M059J (cell line): Measurements from ENCODE around the gene PLA2R1. TPM values are rescaled to one million over a fixed set of nuclear protein-coding genes. Genes with fewer than 3 reads are reported as not detected.

Experiments
- DNase-seq: peaks from one replicate; pipeline ENCODE4 v3.0.0-alpha.2; 2012; ENCODE audit warnings: low read depth
- total RNA-seq: library from RNA; depleted of rRNA; stranded (reverse); fragments of >200 nt; shearing (Covaris generic); gene quantifications from 2 replicates; pipeline ENCODE4 v1.2.3, GENCODE V29; 2014

PLA2R1 gene
- total RNA-seq, 1 experiment from 2014 or later = 1.8 TPM

DNA sequence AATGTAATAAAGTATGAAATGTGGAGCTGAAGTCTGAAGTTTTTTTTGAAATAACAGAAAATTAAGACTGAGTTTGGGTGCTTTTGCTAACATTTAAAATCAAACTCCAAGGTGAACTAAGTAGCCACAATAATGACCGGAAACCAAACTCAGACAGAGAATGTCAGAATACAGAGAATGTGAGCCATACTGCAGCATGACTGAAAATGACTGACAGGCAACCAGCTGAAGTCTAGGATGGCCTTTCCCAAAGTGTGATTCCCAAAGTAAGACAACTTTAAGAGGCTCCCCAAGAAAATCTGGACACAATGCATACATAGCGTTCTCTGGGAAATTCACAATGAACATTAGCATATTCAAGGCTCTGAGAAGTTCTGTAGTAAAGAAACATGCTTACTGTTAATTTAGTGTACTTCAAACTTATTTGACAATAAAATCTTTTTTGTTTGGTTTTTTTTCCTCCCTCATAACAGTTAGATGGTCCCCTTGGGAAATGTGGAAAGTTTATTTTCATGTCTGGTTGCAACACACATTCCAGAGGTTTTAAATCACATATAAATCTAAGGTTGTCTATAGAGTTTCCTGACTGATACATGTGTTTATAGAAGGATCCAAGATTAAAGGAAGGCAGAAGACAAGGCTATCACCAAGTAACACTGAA, 28.6 kb downstream of the PLA2R1 start:
- DNase-seq = peak; percentile 82

DNA sequence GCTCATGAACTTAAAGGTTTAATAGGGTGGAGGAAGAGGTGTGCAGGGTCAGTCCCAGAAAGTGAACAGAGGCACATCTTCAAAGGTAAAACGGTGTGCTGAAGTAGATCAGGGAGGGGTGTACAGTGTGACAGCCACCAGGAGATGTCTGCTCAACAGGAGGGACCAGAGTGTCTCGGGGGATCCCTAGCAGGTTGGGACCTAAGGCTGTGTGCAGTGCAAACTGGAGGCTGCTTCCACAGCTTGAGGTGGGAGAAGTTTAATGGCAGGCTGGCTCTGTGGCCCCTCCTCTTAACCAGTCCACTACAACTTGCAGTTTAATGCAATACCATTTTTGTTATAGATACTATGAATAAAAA, 33.2 kb downstream of the PLA2R1 start:
- no peak for DNase-seq

DNA sequence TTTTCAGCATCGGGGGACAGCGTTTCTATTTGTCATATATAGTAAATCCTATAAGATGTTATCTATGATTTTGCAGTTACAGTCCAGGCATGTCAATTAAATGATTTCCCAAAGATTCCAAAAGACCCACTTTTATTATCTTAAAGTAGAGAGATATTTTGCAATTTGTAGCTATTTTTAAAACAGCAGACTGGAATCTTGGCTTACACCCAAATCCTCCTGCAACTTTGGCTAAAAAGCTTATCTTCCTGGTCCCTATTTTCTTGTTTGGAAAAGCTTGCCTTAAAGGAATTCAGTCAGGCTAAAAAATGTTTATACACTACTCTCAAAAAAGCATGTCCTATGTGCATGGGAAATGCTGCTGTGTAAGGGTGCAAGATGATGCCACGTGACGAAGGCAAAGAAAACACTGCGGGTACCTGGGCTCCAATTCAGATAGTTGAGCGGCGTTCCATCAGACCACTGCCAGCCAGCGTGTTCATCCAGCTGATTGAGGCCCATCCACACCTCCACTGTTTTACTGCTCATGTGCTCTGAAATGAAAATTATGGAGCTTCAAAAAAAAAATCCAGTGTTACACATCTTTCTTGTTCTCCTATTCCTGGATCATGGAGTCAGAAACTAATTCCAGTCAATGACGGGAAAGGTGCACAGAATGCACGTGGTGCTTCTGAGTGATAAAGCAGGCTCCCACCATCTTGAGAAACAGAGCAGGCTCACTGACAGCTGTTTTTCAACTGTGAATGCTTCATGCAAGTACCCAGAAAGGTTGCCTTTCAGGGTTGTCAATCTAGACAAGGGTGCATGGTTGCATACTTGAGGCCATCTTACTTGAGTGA, 33.8 kb downstream of the PLA2R1 start:
- DNase-seq = peak; percentile 35

DNA sequence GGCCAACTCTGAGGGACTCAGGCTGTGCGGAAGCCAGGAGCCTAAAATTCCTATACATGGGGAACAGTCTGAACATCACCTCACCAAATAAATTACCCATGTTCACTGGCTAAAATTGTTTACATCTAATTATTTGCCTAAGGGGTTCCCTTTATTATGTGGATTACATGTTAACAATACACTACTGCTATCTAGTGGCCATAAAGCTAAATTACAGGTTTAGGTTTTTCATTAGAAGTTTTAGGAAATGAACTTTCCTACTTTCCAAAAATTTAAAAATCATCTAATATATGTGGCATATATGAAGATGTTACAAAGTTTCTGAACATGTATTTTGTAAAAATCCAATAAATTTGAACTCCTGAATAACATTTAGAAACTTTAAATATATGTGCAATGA, 40.3 kb downstream of the PLA2R1 start:
- DNase-seq = no peak

DNA sequence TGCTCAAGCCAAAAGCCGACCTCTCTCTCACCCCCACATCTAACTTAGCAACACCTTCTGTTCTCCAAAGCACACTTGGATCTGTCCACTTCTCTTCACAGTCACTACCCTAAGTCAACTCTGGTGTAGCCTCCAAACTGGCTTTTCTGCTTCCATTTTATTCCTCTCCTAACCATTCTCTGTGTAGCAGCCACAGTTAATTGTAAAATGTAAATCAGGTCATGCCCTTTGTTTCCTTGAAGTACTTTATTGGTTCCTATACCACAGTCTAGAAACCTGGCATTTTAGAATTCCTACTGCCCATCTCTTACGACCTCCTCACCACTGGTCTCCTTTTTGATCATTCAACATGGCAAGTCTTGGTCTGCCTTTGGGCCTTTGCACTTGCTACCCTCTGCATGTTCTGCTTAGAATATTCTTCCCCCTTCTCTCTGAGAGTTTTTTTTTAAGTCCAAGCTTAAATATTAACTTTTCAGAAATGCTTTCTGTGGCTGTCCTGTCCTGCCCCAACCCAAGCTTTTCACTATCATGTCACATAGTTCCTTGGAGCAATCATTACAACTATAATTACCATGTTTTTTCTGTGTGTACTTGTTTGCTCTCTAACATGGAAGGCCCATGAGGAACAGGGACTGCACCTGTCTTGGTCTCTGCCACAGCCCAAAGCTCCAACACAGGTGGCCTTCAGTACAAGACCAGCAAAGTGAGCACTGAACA, 42.9 kb downstream of the PLA2R1 start:
- no peak for DNase-seq

DNA sequence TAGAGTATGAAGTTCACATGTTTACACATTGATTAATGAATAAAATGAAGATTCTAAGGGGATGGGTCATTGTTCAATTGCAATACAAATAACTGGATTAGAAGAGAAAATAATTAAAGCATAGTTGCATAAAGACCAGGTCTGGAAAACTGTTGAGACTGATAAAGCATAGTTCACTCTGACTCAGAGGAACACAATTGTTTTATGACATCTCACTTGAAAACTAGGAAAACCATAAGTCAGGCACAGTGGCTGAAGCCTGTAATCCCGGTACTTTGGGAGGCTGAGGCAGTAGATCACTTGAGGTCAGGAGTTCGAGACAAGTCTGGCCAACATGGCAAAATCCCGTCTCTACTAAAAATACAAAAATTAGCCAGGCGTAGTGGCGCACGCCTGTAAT, 46.7 kb downstream of the PLA2R1 start:
- DNase-seq = peak; percentile 11

DNA sequence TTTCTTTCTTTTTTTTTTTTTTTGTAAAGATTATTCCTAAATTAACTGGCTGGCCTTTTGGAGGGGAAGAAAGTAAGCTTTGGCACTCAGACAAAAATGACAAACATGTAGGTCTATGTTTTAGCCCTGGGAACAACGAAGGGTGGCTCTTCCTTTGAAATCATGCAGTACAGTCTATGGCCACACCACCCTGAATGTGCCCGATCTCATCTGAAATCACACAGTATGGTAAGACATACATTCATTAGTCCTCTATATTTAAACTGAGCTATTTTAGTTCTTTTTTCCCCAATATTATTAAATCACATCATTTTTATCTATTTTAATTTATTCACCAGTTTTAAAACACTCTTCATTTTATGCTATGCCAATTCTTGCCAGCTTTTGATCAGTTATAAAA, 48.2 kb downstream of the PLA2R1 start:
- no peak for DNase-seq

DNA sequence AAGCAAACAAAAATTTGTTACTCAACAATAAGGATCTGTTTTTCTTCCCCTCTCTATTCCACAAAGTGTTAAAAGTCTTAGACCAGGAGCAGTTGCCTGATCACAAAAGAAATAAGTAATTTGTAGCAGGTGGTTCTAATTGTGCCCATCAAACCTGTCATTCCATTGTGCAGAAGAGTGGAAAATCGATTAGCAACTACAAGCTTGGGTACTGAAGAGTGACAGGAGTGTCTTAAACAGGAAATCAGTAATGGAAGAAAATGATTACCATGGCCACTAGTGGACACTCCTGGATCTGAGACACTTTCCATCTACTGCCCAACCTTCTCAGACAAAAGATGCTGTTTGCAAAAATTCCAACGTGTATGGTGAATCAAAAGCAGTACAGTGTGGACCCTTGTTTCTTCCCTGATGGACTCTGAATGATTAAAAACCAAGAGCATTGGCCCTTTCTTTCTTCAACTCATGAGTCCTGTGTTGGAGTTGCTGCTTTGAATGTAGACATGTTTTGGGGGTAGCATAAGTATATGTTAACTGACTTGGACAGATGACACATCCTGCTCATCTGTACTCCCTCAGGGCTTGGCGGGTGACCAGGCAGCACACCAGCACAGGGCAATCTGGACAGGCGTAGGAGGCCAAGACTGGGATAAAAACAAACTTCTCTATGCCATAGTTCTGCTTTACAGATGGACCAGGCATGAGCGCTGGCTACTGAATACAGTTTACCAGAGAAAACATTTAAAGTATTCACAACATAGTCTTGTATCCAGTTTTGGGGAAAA, 51.9 kb downstream of the PLA2R1 start:
- peak; percentile 66 for DNase-seq

DNA sequence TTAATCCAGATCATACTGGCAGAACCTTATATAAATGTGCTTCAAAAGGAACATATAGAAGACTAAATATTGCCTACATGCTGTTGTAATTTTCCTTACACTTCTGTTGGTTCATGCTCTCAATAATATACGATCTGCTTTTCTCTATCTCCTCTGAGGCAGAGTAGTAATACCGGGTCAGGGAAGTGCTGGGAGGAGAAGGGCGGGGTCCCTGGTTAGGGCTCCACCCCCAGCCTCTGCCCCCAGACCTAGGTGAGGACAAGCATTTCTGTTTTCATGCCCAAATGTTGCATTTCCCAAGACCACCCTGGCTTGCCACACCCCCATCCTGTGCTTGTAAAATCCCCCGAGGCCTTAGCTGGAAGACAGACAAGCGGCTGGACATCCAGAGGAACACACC, 55.3 kb downstream of the PLA2R1 start:
- no peak for DNase-seq

DNA sequence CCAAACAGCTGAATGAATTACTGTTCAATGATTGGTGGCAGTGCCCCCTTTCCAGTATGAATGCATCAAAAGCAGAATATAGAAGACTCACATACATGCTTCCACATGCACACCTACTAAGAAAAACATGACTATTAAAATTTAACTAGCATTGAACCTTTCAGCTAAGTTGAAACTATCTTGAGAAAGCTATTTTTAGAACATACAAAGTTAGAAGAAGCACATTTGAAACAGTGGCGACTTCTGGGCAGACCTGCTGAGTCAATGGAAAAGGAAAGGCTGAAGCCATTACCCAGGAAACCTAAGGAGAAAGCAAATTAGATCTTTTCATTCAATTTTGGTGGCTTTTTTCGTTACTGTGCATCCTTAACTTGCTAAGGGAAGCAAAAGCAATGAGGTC, 55.9 kb downstream of the PLA2R1 start:
- no peak for DNase-seq

DNA sequence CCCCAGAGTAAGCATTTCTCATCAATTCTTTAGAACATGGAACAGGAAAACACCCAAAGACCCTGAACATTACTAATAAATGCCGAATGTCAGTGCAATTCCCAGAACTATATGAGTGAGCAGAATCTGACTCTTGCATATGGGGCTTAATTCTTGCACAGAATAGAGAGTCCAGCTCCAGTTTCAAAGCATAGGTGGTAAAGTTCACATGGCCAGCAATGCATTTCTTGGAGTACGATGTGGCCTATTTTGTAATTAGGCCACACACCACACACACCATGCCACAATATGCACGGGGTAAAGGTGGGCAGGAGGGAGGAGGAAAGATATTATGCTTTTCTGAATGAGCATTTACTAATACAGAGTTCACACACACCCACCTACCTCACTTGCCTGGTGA, 56.5 kb downstream of the PLA2R1 start:
- DNase-seq = no peak

DNA sequence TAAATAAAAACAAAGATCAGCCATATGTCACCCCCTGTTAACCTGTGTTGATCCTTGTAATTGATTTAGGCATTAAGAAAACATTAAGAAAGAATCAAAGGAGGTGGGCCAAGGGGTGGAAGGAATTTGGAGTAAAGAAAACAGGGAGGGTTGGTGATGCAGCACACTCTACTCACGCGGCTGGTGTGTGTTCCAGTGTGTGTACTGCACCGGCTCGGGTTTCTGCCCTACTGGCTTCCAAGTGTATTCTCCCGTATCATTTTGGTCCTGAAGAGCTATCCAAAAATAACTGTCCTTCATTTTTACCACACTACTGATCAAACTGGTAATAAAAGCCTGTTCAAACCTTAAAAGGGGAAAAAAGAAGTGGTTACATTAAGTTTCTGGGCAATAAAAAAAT, 56.9 kb downstream of the PLA2R1 start:
- DNase-seq = no peak

DNA sequence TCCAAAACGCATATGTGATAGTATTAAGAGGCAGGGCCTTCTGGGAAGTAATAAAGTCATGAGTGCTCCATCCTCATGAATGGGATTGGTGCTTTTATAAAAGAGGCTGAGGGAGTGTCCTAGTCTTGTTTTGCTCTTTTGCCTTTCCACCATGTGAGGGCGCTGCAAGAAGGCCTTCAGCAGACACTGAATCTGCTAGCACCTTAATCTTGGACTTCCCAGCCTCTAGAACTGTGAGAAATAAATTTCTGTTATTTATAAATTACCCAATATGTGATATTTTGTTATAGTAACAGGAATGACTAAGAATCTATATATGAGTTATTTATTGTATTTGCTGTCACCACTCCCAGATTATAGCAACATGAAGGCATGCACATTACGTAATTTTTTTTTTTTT, 63.5 kb downstream of the PLA2R1 start:
- DNase-seq = peak; percentile 14

DNA sequence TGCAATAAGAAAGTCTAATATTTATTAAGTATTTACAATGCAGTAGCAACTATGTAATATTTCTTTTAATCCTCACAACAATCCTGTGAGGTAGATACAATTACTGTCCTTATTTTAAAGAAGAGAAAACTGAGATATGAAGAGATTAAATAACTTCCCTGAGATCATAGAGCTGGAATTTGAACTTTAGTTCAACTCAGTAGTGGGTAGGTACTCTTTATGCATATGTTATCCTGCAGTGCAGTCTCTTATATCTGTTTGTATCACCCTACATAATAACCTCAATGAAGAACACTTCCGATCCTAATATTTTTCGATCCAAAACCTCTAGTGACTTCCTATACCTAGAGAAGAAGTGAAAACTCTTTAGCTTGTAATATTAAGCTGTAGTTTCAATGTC, 64.2 kb downstream of the PLA2R1 start:
- no peak for DNase-seq

DNA sequence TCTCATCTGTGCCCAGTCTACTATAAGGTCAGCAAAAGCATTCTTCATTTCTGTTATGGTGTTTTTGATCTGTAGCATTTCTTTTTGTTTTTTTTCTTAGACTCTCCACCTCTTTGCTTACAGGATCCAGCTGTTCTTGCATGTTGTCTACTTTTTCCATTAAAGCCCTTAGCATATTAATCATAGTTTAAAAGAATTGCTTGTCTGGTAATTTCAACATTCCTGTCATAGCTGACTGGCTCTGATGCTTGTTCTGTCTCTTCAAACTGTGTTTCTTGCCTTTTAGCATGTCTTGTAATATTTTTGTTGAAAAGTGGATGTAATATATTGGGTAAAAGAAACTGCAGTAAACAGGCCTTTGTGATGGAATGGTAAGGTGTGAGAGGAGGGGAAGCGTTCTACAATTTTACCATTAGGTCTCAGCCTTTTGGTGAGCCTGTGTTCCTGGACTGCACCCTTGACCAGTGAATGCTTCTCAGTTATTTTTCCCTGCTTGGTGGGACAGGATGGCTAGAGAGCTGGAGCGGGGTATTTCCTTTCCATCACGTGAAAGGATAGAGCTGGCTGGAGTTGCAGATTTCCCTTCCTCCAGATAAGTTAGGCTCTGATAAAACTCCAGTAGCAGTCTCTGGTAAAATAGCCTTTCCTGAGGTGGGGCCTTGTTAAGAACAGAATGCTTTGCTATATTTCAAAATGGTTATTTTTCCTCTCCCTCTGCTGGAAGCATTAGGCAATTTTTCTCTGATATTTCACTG, 65.4 kb downstream of the PLA2R1 start:
- DNase-seq = no peak

DNA sequence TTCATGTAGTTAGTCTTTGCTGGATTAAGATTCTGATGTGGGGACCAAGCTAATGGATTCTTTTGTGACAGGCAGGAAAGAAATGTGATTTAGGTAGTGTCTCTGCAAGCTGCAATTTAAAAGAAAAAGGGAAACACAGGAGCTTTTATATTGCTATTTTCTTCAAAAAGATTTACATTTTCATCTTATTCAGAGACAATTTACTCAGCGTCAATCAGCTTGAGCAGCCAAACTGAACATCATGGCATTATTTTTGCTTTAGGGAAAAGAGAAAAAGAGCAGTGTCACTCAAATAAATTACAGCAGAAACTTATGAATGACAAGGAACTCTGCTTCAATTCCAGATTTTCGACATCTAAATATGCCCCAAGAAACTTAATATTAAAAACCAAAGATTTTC, 67.4 kb downstream of the PLA2R1 start:
- DNase-seq = no peak

DNA sequence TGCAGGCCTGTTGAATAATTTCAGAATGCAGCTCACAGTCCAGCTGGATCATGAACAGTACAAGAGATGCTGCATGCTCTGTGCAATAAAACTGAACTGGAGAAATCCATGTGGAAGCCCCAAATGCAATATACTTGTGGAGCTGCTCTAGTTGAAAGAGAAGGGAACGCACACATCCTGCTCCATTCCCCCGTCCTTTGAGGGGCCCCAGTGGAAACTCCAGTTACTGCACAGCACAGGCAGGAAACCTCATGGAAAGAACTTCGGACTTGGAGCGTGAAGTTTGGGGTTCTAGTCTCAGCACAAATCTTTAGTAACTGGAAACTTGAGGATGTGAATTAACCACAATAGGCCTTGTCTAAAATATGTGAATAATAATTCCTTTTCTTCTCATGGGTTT, 73.2 kb downstream of the PLA2R1 start:
- no peak for DNase-seq

DNA sequence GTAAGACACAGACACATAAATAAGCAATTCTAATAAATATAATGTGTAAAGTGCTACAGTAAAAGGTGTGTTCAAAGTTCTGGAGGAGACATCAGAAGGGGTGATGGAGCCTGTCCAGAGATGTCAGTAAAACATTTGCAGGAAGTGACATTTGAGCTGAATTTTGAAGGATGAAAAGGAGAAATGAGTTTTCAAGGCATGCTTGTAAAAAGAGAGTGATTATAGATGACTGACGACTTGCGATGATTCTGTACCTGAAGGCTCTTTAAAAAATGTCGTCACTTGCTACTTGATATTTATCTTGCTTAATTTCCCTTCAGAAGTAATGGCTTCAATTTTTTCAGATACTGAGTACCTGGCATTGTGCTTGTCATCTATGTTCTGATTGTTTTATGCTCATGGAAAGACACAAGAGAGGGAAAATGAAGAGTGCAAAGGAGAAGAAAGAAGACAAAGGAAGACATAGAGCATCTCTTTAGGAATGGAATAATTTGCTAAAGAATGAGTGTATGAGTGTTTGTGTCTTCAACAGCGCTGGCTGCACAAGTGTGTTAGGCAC, 73.9 kb downstream of the PLA2R1 start:
- no peak for DNase-seq

DNA sequence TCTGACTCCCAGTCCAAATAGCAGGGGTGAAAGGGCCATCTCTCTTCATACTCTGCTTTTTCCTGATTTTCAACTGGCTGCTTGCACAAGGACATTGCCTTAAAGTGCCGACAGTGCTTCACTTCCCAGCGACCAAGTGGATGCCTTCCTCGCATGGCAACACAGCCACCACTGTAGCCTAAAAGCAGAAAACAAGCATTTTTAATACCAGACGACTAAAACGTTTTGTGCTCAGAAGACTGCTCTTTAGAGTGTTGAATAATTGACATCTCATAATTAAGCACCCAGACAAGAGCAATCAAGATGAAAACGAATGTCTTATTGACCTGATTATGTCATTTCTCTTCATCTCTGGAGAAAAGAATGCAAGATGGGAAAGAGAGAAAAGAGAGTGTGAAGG, 75.2 kb downstream of the PLA2R1 start:
- no peak for DNase-seq

DNA sequence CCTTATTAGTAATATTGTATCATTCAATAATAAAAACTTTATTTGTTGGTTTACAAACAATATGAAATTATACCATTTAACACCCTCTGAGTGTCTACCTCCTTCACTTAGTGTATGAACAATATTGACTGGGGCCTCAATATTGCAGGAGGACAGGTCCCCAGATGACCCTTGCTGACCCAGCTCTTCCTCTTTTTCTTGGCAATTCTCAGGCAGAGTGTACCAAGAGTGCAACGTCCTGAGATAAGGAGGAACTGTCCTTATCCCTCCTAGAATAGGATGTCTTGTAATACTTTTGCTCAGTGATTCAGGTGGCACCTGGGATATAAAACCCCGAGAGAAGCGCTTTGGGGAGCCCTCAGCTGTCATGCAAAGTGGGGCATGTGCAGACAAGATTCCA, 76.8 kb downstream of the PLA2R1 start:
- DNase-seq = no peak

DNA sequence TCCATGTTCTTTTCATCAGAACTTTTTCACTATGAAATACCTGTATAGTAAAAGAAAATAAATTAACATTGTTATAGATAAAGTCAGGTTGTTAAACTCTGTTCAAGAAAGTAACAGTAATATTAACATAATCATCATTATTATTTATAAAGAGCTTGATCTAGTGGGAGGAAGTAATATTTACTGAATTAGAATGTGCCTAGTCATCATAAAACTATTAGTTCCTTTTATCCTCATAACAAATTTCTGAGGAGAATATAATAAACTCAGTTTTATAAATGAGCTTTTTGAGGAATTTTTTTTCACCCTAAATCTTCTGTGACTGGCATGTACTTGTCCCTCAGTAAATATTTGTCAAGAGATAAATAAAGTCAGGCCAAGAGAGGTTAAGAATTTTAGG, 78.4 kb downstream of the PLA2R1 start:
- DNase-seq = no peak
